Measurements from ENCODE around the gene TCAP. TPM values are rescaled to one million over a fixed set of nuclear protein-coding genes. Genes with fewer than 3 reads are reported as not detected.

The TCAP gene
- total RNA-seq, 3 donors from 2014 or later (not counting 1 experiment from before 2014, with no cell fraction given), result 1.3 to 3.8 (median 2.4) TPM

DNA sequence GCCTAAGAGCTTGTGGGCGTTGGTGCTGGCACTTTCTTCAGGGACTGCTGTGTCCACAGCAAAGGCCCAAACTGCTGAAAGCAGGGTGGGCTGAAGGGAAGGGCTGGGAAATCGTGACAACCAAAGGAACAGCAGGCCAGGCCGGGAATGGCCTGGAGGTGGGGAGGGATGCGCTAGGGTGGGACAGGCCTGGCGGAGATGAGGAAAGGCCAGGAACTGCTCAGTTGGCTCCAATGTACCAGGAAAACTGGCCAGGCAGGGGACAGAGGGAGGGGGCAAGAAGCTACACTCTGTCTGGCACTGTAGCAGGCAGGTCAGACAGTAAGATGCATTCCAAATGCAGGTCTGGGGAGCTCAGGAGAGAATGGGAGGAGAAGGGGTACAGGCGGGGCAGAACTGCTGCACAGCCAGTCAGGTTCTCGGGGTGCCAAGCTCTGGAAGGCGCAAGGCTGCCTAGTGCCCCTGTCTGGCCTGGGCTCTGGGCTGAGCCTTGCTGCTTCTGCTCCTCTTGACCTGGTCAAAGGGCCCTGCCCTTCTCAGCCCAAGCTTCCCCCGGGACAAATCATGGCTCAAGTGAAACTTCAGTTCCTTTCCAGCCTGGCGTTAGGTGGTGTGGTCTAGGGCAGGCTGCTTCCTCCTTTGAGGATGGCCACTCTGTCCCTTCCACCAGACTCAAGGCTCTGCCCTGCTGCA is 10.4 kb downstream of the TCAP start:
- peak overlapping the region; percentile 62 for H3K27ac ChIP-seq (ENCODE audit: low read length)
- intact Hi-C loops (cut with micrococcal nuclease), result loop anchor here (5.0 to 10.0 kb wide), 2 partner anchors 38 to 59 kb away; partner anchors contain the start of genes GRB7, MIEN1 and STARD3
- whole genome bisulfite sequencing (ENCODE audit: insufficient coverage), result 87% methylated on average over 10 of the region's 10 CpGs

DNA sequence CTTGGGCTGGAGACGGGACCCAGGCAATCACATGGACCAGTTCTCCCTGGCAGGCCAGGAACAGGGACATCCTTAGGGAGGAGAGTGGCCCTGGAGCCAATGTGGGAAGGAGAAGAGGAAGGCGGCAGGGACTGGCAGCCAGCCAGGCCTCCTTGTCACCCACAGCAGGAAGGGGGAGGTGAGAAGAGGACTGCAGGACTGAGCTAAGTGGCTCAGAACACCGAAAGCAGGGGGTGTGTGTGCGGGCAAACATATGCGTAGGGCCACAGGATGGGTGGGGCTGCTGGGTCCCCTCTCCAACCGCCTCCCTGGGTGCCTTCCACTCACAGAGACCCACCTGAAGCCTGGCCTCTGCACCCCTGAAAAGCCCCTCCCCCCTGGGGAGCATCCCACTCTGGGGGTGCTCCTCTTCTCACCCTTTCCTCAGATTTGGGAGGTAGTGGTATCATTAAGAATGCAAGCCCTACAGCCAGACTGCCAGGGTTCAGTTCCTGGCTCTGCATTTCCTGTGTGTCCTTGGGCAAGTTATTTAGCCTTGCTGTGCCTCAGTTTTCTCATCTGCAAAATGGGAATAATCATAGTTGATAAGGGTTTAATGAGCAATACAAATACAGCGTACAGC is 11.2 kb downstream of the TCAP start:
- no peaks in the 10 kb centered on the region for H3K36me3 Mint-ChIP-seq
- H3K27me3 Mint-ChIP-seq (ENCODE audit: low read depth in 2 of 2), result no peaks in the 10 kb centered on the region
- peak overlapping the region; percentile 95 to 98 for H3K27ac Mint-ChIP-seq
- H3K4me3 ChIP-seq (ENCODE audit: low read length), result no peak overlapping the region
- no peaks in the 10 kb centered on the region for H3K36me3 ChIP-seq (ENCODE audit: control insufficient read depth, insufficient read depth, low read length)
- H3K27me3 ChIP-seq (ENCODE audit: control insufficient read depth, insufficient read depth, low read length), result no peaks in the 10 kb centered on the region
- 18% methylated on average over 7 of the region's 7 CpGs for WGBS (ENCODE audit: insufficient coverage)
- DNase-seq, result peak; percentile 61 to 81
- intact Hi-C loops (cut with micrococcal nuclease), result loop anchor here (5.0 to 10.0 kb wide), 2 partner anchors 39 to 58 kb away; partner anchors contain the start of genes GRB7, MIEN1 and STARD3
- TF ChIP-seq, protein P1, sequence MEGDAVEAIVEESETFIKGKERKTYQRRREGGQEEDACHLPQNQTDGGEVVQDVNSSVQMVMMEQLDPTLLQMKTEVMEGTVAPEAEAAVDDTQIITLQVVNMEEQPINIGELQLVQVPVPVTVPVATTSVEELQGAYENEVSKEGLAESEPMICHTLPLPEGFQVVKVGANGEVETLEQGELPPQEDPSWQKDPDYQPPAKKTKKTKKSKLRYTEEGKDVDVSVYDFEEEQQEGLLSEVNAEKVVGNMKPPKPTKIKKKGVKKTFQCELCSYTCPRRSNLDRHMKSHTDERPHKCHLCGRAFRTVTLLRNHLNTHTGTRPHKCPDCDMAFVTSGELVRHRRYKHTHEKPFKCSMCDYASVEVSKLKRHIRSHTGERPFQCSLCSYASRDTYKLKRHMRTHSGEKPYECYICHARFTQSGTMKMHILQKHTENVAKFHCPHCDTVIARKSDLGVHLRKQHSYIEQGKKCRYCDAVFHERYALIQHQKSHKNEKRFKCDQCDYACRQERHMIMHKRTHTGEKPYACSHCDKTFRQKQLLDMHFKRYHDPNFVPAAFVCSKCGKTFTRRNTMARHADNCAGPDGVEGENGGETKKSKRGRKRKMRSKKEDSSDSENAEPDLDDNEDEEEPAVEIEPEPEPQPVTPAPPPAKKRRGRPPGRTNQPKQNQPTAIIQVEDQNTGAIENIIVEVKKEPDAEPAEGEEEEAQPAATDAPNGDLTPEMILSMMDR (IDR thresholded peaks at IDR 0.05), result no peak
- H3K9me3 Mint-ChIP-seq, result no peaks in the 10 kb centered on the region
- peak; percentile 86 to 88 (median 88) for ATAC-seq
- peaks cover 69% of the 10 kb centered on the region for H3K4me1 ChIP-seq (ENCODE audit: control insufficient read depth, insufficient read depth, low read length)
- H3K4me3 Mint-ChIP-seq, result peak overlapping the region; percentile 80
- H3K27ac ChIP-seq (ENCODE audit: low read length), result peak overlapping the region; percentile 62
- H3K4me1 Mint-ChIP-seq, result peaks cover 56 to 74% of the 10 kb centered on the region in 2 donors
- H3K9me3 ChIP-seq (ENCODE audit: control insufficient read depth, insufficient read depth, low read length), result no peaks in the 10 kb centered on the region

More for the DNA sequence above, 10.4 kb downstream of the TCAP start:
- Mint-ChIP-seq H3K4me3 (peak overlapping the region; percentile 80), H3K36me3 (no peaks in the 10 kb centered on the region), H3K9me3 (no peaks in the 10 kb centered on the region), H3K27ac (peak overlapping the region; percentile 95 to 98), H3K4me1 (peaks cover 50 to 66% of the 10 kb centered on the region in 2 donors), H3K27me3 (ENCODE audit: low read depth in 2 of 2) (no peaks in the 10 kb centered on the region)
- no peak overlapping the region for H3K4me3 ChIP-seq (ENCODE audit: low read length)
- H3K9me3 ChIP-seq (ENCODE audit: control insufficient read depth, insufficient read depth, low read length), result no peaks in the 10 kb centered on the region
- H3K4me1 ChIP-seq (ENCODE audit: control insufficient read depth, insufficient read depth, low read length), result peaks cover 64% of the 10 kb centered on the region
- ATAC-seq (no peak), DNase-seq (no peak)
- H3K36me3 ChIP-seq (ENCODE audit: control insufficient read depth, insufficient read depth, low read length), result no peaks in the 10 kb centered on the region
- peaks cover 3% of the 10 kb centered on the region for H3K27me3 ChIP-seq (ENCODE audit: control insufficient read depth, insufficient read depth, low read length)
- TF ChIP-seq, protein P1 (IDR thresholded peaks at IDR 0.05), result no peak

DNA sequence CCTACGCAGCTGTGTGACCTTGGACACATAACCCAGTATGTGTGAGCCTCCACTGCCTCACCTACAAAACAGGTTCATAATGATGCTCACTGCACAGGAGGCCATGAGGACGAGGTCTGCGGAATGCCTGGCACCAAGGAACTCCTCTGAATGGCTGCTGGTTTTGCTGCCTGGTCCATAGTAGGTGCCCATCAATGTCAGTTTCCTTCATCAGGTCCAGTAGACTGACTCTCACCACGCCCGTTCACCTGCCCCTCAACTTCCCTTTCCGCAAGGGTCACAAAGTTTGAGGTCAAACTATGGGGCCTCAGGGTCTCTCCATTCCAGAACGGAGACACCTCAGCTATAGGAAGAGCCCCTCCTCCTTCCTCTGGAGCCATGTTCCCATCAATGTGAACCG is 11.9 kb downstream of the TCAP start:
- Histone ChIP-seq H3K4me3 (ENCODE audit: low read length) (no peak overlapping the region), H3K27ac (ENCODE audit: low read length) (peak overlapping the region; percentile 62), H3K36me3 (ENCODE audit: control insufficient read depth, insufficient read depth, low read length) (no peaks in the 10 kb centered on the region), H3K4me1 (ENCODE audit: control insufficient read depth, insufficient read depth, low read length) (peaks cover 69% of the 10 kb centered on the region), H3K27me3 (ENCODE audit: control insufficient read depth, insufficient read depth, low read length) (no peaks in the 10 kb centered on the region), H3K9me3 (ENCODE audit: control insufficient read depth, insufficient read depth, low read length) (no peaks in the 10 kb centered on the region)
- Mint-ChIP-seq H3K27ac (peak overlapping the region; percentile 95 to 98), H3K9me3 (no peaks in the 10 kb centered on the region), H3K36me3 (no peaks in the 10 kb centered on the region), H3K4me1 (peaks cover 56 to 70% of the 10 kb centered on the region in 2 donors), H3K4me3 (no peak overlapping the region), H3K27me3 (ENCODE audit: low read depth in 2 of 2) (no peaks in the 10 kb centered on the region)
- DNase-seq (no peak), ATAC-seq (no peak)
- TF ChIP-seq, protein P1 (IDR thresholded peaks at IDR 0.05), result no peak
- intact Hi-C loops (cut with micrococcal nuclease), result loop anchor here (5.0 to 10.0 kb wide), 2 partner anchors 40 to 58 kb away; partner anchors contain the start of genes GRB7, MIEN1 and STARD3
- WGBS (ENCODE audit: insufficient coverage), result 77% methylated on average over 7 of the region's 8 CpGs

Data from natural killer cell (primary cell).